ENCODE measurements around the gene BMPER. TPM values are rescaled to one million over a fixed set of nuclear protein-coding genes. Genes with fewer than 3 reads are reported as not detected.

The BMPER gene
- total and polyA plus RNA-seq, 2 of the 8 experiments (the other 6 are each of a cell fraction or from before 2014, with no cell fraction given) = 0.33 to 0.69 TPM

GRCh38 chr7:33952824-33953223 is 47.5 kb downstream of the BMPER start (continued):
- TF ChIP-seq, protein P1, sequence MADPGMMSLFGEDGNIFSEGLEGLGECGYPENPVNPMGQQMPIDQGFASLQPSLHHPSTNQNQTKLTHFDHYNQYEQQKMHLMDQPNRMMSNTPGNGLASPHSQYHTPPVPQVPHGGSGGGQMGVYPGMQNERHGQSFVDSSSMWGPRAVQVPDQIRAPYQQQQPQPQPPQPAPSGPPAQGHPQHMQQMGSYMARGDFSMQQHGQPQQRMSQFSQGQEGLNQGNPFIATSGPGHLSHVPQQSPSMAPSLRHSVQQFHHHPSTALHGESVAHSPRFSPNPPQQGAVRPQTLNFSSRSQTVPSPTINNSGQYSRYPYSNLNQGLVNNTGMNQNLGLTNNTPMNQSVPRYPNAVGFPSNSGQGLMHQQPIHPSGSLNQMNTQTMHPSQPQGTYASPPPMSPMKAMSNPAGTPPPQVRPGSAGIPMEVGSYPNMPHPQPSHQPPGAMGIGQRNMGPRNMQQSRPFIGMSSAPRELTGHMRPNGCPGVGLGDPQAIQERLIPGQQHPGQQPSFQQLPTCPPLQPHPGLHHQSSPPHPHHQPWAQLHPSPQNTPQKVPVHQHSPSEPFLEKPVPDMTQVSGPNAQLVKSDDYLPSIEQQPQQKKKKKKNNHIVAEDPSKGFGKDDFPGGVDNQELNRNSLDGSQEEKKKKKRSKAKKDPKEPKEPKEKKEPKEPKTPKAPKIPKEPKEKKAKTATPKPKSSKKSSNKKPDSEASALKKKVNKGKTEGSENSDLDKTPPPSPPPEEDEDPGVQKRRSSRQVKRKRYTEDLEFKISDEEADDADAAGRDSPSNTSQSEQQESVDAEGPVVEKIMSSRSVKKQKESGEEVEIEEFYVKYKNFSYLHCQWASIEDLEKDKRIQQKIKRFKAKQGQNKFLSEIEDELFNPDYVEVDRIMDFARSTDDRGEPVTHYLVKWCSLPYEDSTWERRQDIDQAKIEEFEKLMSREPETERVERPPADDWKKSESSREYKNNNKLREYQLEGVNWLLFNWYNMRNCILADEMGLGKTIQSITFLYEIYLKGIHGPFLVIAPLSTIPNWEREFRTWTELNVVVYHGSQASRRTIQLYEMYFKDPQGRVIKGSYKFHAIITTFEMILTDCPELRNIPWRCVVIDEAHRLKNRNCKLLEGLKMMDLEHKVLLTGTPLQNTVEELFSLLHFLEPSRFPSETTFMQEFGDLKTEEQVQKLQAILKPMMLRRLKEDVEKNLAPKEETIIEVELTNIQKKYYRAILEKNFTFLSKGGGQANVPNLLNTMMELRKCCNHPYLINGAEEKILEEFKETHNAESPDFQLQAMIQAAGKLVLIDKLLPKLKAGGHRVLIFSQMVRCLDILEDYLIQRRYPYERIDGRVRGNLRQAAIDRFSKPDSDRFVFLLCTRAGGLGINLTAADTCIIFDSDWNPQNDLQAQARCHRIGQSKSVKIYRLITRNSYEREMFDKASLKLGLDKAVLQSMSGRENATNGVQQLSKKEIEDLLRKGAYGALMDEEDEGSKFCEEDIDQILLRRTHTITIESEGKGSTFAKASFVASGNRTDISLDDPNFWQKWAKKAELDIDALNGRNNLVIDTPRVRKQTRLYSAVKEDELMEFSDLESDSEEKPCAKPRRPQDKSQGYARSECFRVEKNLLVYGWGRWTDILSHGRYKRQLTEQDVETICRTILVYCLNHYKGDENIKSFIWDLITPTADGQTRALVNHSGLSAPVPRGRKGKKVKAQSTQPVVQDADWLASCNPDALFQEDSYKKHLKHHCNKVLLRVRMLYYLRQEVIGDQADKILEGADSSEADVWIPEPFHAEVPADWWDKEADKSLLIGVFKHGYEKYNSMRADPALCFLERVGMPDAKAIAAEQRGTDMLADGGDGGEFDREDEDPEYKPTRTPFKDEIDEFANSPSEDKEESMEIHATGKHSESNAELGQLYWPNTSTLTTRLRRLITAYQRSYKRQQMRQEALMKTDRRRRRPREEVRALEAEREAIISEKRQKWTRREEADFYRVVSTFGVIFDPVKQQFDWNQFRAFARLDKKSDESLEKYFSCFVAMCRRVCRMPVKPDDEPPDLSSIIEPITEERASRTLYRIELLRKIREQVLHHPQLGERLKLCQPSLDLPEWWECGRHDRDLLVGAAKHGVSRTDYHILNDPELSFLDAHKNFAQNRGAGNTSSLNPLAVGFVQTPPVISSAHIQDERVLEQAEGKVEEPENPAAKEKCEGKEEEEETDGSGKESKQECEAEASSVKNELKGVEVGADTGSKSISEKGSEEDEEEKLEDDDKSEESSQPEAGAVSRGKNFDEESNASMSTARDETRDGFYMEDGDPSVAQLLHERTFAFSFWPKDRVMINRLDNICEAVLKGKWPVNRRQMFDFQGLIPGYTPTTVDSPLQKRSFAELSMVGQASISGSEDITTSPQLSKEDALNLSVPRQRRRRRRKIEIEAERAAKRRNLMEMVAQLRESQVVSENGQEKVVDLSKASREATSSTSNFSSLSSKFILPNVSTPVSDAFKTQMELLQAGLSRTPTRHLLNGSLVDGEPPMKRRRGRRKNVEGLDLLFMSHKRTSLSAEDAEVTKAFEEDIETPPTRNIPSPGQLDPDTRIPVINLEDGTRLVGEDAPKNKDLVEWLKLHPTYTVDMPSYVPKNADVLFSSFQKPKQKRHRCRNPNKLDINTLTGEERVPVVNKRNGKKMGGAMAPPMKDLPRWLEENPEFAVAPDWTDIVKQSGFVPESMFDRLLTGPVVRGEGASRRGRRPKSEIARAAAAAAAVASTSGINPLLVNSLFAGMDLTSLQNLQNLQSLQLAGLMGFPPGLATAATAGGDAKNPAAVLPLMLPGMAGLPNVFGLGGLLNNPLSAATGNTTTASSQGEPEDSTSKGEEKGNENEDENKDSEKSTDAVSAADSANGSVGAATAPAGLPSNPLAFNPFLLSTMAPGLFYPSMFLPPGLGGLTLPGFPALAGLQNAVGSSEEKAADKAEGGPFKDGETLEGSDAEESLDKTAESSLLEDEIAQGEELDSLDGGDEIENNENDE (IDR thresholded peaks at IDR 0.05; ENCODE audit: insufficient replicate concordance, low read length) = no peak
- TF ChIP-seq RNF2 (IDR thresholded peaks at IDR 0.05; ENCODE audit: borderline replicate concordance, low read depth, low read length, missing control alignments, poor library complexity, severe bottlenecking) (no peak), CEBPB (IDR thresholded peaks at IDR 0.05; ENCODE audit: low read depth, low read length) (no peak), BCL11A (IDR thresholded peaks at IDR 0.05; ENCODE audit: low read depth in 2 of 2, low read length in 2 of 2) (no peak), GABPA (IDR thresholded peaks at IDR 0.05; ENCODE audit: borderline replicate concordance, insufficient read depth, low read length) (no peak), TAF7 (optimal IDR thresholded peaks at IDR 0.05; ENCODE audit: borderline replicate concordance, low read depth, low read length) (no peak), TAF1 (IDR thresholded peaks at IDR 0.05; ENCODE audit: low read depth, low read length) (no peak), POU5F1 (IDR thresholded peaks at IDR 0.05; ENCODE audit: low read depth, low read length) (no peak), YY1 (IDR thresholded peaks at IDR 0.05; ENCODE audit: low read depth, low read length) (no peak), KDM5A (IDR thresholded peaks at IDR 0.05; ENCODE audit: low read length) (no peak)

Data from H1 (cell line).